ENCODE measurements around the gene SMIM5. TPM values are rescaled to one million over a fixed set of nuclear protein-coding genes. Genes with fewer than 3 reads are reported as not detected.

The SMIM5 gene
- total RNA-seq, 1 donor from 2014 or later, result not detected

- TF ChIP-seq, protein P1, sequence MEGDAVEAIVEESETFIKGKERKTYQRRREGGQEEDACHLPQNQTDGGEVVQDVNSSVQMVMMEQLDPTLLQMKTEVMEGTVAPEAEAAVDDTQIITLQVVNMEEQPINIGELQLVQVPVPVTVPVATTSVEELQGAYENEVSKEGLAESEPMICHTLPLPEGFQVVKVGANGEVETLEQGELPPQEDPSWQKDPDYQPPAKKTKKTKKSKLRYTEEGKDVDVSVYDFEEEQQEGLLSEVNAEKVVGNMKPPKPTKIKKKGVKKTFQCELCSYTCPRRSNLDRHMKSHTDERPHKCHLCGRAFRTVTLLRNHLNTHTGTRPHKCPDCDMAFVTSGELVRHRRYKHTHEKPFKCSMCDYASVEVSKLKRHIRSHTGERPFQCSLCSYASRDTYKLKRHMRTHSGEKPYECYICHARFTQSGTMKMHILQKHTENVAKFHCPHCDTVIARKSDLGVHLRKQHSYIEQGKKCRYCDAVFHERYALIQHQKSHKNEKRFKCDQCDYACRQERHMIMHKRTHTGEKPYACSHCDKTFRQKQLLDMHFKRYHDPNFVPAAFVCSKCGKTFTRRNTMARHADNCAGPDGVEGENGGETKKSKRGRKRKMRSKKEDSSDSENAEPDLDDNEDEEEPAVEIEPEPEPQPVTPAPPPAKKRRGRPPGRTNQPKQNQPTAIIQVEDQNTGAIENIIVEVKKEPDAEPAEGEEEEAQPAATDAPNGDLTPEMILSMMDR (IDR thresholded peaks at IDR 0.05), result no peak
Observed at GRCh38 chr17:75645889-75646637, 12.8 kb downstream of the SMIM5 start.

DNA sequence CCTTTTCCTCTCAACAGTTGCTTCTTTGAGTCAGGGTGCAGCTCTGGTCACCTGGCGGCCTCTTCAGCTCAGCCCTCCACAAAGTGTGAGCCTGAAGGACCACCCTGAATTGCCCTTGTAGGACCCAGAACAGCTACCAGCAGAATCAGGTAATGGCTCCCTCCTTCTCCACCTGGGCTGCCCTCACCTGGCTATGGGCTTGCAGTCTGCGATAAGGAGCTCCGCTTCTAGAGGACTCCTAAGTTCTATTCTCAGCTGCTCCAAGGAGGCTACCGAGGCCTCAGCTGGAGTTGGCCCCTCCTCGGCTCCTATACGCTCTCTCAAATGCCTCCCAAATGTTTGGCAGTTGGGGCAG is 13.4 kb downstream of the SMIM5 start:
- H3K27me3 ChIP-seq, result no peaks in the 10 kb centered on the region
- H3K4me1 ChIP-seq, result no peaks in the 10 kb centered on the region
- intact Hi-C loops (cut with DNase I), result no loop called here
- no peaks in the 10 kb centered on the region for H3K9me3 ChIP-seq
- TF ChIP-seq, protein P1 (IDR thresholded peaks at IDR 0.05), result no peak
- H3K27ac ChIP-seq, result no peak overlapping the region
- DNase-seq (ENCODE audit: low spot score in 2 of 2), result no peak
- peaks cover 20 to 37% of the 10 kb centered on the region in 2 donors for H3K36me3 ChIP-seq
- H3K4me3 ChIP-seq, result no peak overlapping the region

More at GRCh38 chr17:75645889-75646637, 12.8 kb downstream of the SMIM5 start:
- intact Hi-C loops (cut with DNase I), result no loop called here
- Histone ChIP-seq H3K4me3 (no peak overlapping the region), H3K9me3 (no peaks in the 10 kb centered on the region), H3K4me1 (no peaks in the 10 kb centered on the region), H3K27ac (peak overlapping the region in 1 of 2 donors; percentile 26), H3K36me3 (peaks cover 16 to 32% of the 10 kb centered on the region in 2 donors), H3K27me3 (no peaks in the 10 kb centered on the region)
- peak in 1 of 2 donors; percentile 9 for DNase-seq (ENCODE audit: low spot score in 2 of 2)

DNA sequence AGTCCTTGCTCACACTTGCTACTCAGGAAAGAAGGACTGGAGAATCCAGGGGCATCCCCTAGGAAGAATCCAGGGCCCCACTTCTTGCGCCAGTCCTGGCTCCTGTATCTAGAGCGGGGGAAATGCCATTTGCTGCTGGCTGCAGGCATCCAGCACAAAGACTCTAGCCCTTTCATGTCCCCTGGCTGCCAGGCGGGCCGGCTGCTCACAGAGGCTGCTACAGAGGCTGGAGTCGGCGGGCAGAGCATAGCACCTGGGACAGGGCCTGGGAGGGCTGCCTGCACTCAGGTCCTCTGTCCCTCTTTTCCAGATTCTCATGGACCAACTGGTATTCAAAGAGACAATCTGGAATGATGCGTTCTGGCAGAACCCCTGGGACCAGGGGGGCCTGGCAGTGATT is 13.8 kb downstream of the SMIM5 start:
- Histone ChIP-seq H3K4me3 (no peak overlapping the region), H3K4me1 (no peaks in the 10 kb centered on the region), H3K27me3 (no peaks in the 10 kb centered on the region), H3K27ac (no peak overlapping the region), H3K9me3 (no peaks in the 10 kb centered on the region), H3K36me3 (peaks cover 20 to 40% of the 10 kb centered on the region in 2 donors)
- TF ChIP-seq, protein P1 (IDR thresholded peaks at IDR 0.05), result no peak
- no peak for DNase-seq (ENCODE audit: low spot score in 2 of 2)
- intact Hi-C loops (cut with DNase I), result no loop called here

- no peaks in the 10 kb centered on the region for H3K27me3 ChIP-seq
- no peaks in the 10 kb centered on the region for H3K9me3 ChIP-seq
- no peak overlapping the region for H3K27ac ChIP-seq
- no peak for DNase-seq (ENCODE audit: low spot score in 2 of 2)
- TF ChIP-seq, protein P1 (IDR thresholded peaks at IDR 0.05), result no peak
- intact Hi-C loops (cut with DNase I), result no loop called here
- H3K36me3 ChIP-seq, result peaks cover 24 to 40% of the 10 kb centered on the region in 2 donors
- H3K4me1 ChIP-seq, result no peaks in the 10 kb centered on the region
- H3K4me3 ChIP-seq, result no peak overlapping the region
Observed at GRCh38 chr17:75647921-75648320, 14.7 kb downstream of the SMIM5 start.

DNA sequence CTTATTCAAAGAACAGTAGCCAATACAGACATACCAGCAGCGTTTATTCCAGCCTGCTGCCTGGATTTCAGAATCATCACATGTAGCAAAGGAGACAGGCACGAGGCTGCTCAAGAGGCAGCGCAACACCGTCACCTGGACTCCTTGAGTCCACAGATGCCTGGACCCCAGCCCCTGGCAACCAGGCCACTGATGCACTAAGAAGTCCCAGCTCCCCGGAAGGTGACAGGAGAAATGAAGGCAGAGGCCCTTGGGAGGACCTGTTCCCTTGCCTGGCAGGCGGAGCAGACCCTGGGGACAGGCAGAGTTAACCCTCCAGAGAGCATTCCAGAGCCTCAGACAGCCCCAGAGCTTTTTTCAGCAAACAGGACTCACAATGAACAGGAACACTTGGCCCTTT is 16.5 kb downstream of the SMIM5 start:
- H3K36me3 ChIP-seq, result peaks cover 24 to 38% of the 10 kb centered on the region in 2 donors
- H3K27me3 ChIP-seq, result no peaks in the 10 kb centered on the region
- TF ChIP-seq, protein P1 (IDR thresholded peaks at IDR 0.05), result no peak
- no peak overlapping the region for H3K27ac ChIP-seq
- no peak overlapping the region for H3K4me3 ChIP-seq
- intact Hi-C loops (cut with DNase I), result no loop called here
- no peaks in the 10 kb centered on the region for H3K4me1 ChIP-seq
- DNase-seq (ENCODE audit: low spot score in 2 of 2), result no peak
- no peaks in the 10 kb centered on the region for H3K9me3 ChIP-seq
